GM23248 (cell line): ENCODE measurements around the gene ARNT2.

ENCODE experiments used
- EZH2 ChIP-seq: fragments of 200-600 bp; sonication (generic); IDR thresholded peaks from 2 replicates; pipeline ENCODE4 v1.6.1; 2018; ENCODE audit warnings: antibody characterized with exemption, mild to moderate bottlenecking; ENCODE audit not compliant: insufficient read depth, poor library complexity, severe bottlenecking
- EZH2phosphoT487 ChIP-seq: fragments of 200-600 bp; sonication (generic); IDR thresholded peaks from 2 replicates; pipeline ENCODE4 v1.6.1; 2018; ENCODE audit warnings: antibody characterized with exemption, moderate library complexity, mild to moderate bottlenecking, low read depth; ENCODE audit not compliant: insufficient read depth

- TF ChIP-seq EZH2 (no peak), EZH2phosphoT487 (no peak)
Observed at GRCh38 chr15:80536231-80536630, 132.0 kb downstream of the ARNT2 start.
